GM19043 (cell line): ENCODE data around the gene RBBP4.
"Not testable (repeated sequence)": the region's sequence is repeated elsewhere in the genome, so short reads cannot be mapped to it uniquely, and the experiment has no call there.

ENCODE experiments used
- ATAC-seq: cut with Tn5 transposase; IDR thresholded peaks from one replicate; pipeline ENCODE4 v1.9.1; 2021; ENCODE audit warnings: low read depth; ENCODE audit not compliant: unreplicated experiment

RBBP4 gene

GRCh38 chr1:32685498-32685897, 34.5 kb downstream of the RBBP4 start:
- ATAC-seq = no peak

DNA sequence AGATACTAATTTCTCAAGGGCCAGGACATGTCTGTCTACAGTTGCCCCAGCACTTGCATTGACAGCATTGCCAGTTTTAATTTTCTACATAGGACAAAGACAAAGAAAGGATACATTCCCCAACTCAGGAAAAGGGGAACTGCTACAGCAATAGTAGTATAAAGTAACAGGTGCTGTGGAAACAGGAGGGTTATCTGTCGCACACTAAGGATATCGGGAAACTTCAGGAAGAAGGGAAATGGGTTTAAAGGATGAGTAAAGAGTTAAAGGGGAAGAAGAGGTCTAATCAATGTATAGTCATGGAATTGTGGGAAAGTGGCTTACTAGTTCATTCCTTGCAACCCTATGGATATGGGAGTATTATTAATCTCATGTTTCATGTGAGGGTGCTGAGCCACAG, 35.4 kb downstream of the RBBP4 start:
- ATAC-seq = no peak

DNA sequence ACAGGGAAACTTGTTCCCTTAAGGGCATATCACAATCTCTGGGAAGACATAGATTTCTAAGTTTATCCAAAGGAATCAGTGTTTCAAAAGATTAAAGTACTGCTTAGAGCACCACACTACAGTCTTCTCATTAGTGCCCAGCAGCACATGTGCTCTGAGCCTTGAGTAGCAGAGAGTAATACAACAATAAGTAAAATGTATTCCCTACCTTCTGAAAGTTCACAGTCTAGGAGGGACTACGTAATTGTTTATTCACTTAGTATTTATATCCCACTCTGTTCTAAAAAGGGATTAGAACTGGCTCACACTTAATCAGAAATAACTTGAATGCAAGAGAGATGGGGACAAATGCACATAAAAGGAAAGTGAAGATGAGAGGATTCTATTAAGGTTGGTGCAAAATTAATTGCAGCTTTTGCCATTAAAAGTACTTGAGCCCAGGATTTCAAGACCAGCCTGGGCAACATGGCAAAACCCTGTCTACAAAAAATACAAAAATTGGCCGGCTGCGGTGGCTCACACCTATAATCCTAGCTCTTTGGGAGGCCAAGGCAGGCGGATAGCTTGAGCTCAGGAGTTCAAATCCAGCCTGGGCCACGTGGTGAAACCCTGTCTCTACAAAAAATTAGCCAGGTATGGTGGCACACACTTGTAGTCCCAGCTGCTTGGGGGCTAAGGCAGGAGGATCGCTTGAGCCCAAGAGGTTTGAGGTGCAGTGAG, 42.6 kb downstream of the RBBP4 start:
- ATAC-seq = no peak

GRCh38 chr1:32695098-32695904, 44.3 kb downstream of the RBBP4 start:
- ATAC-seq = no peak

- no peak for ATAC-seq
These were observed 45.0 kb downstream of the RBBP4 start for GRCh38 chr1:32696041-32696440.

DNA sequence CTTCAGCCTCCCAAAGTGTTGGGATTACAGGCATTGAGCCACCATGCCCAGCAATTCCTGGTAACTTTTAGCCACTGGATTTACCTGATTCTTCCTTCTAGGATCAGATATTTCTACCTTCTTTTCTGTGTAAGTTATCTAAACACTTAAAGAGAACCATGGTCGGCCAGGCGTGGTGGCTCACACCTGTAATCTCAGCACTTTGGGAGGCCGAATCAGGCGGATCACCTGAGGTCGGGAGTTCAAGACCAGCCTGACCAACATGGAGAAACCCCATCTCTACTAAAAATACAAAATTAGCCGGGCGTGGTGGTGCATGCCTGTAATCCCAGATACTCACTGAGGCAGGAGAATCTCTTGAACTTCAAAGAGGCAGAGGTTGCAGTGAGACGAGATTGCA, 46.0 kb downstream of the RBBP4 start:
- ATAC-seq = not testable (repeated sequence)

GRCh38 chr1:32701421-32701911, 50.5 kb downstream of the RBBP4 start:
- ATAC-seq = no peak

- ATAC-seq = no peak
These were observed 51.1 kb downstream of the RBBP4 start for GRCh38 chr1:32701951-32702598.

DNA sequence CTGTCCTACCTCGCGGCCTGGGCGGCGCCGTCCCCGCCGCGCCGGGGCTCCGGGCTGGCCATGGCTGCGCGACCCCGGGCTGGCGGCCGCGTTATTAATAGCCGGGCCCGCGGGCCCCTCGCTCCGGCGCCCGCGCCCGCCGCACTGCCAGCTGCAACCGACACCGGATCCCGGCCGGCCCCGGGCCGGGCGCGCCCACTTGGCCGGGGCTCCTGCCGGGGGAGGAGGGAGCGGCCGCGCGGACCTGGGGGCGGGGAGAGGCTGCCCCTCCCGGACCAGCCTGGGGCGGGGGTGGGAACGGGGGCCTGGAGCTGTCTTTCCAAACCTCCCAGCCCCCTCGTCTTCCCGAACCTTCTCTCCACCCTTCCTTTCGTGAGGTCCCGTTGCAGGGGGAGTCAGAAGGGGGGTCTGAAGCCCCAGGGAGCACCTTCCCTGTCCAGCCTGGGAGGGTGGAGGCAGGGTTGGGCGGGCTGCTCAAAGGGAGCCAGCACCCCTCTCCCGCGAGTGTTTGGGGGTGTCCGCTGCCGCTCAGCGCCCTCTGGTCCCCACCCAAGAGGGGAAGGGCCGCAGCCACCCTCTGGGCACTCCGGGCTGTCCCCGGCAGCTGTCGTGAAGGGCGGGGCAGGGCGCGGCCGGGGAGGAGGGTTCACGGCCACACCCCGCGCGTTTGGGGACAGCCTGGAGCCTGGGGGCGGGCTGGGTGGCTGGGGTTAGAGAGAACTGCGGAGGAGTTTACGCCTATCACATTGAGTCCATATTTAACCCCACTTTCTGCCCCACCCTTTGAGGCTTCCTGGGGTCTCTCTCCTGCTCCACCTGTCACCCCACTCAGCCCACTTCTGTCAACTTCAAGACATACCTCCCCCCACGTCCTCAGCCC, 51.8 kb downstream of the RBBP4 start, which contains the start of gene SYNC:
TSS of gene SYNC (minus strand) at position 172 of the 880 bp plus-strand sequence. CDS start at position 62, 110 bp downstream.
- ATAC-seq = no peak

DNA sequence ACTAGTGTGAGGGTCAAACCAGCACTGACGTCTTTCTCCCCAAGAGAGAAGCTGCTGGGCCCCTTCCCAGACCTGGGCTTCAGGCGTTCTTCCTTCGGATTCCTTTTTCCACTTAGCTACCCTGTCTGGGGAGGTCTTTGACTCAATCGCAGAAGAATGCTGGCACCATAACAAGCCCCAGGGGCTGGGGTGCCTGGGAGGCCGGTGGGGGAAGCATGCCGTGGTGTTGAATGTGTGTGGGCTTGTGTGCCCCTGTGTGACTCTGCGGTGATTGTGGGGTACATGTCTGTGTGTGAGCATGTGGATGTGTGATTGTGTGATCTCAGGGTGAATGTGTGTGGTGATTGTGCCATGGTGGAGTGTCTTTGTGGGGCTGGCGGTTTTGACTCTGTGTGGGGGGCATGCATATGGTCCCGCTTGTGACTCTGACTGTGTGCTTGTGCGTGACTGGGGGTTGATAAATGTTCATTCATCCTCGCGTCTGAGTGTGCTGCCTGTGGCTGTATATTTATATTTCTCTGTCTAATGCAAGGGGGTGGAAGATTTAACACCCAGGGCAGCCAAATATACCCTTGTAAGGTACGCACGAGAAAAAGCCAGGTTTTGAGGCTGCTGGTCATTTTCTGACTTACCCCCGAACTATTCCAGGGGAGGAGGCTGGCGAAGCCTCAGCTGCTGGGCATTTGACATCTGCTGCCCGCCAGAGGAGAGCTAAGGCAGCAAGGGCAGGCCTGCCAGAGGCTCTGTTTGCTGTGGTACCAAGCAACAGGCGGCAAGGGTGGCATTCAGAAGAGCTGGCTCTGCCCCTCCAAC, 52.7 kb downstream of the RBBP4 start:
- ATAC-seq = no peak

GRCh38 chr1:32705516-32705915, 54.5 kb downstream of the RBBP4 start:
- ATAC-seq = no peak

GRCh38 chr1:32706491-32706890, 55.5 kb downstream of the RBBP4 start:
- no peak for ATAC-seq

DNA sequence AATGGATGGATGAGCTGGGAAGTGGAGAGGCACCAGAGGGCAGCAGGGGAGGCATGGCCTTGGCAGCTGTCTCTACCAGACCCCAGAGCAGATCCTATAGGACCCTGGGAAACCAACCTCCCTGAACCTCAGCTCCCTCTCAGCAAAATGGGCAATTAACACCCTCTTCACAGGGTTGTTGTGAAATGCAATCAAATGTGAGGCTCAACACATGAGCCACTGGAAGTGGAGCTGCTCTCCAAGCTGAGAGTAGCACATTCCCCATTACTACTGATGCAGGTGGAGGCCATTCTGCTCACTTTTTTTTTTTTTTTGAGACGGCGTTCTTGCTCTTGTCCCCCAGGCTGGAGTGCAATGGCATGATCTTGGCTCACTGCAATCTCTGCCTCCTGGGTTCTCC, 58.1 kb downstream of the RBBP4 start:
- ATAC-seq = no peak

GRCh38 chr1:32709476-32709875, 58.5 kb downstream of the RBBP4 start:
- ATAC-seq = no peak

DNA sequence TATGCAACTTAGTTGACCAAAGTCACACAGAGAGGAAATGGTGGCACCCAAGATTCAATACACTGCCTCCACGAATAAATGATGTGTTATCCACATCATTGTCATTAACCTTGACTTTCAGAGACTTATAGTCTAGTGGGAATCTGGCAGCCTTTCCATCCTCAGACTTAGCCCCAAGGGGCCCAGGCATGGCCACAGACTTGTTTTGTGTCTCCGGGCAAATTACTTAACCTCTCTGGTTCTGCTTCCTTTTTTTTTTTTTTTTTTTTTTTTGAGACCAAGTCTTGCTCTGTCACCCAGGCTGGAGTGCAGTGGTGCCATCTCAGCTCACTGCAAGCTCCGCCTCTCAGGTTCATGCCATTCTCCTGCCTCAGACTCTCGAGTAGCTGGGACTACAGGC, 60.2 kb downstream of the RBBP4 start:
- not testable (repeated sequence) for ATAC-seq

GRCh38 chr1:32713081-32713480, 62.1 kb downstream of the RBBP4 start:
- no peak for ATAC-seq

DNA sequence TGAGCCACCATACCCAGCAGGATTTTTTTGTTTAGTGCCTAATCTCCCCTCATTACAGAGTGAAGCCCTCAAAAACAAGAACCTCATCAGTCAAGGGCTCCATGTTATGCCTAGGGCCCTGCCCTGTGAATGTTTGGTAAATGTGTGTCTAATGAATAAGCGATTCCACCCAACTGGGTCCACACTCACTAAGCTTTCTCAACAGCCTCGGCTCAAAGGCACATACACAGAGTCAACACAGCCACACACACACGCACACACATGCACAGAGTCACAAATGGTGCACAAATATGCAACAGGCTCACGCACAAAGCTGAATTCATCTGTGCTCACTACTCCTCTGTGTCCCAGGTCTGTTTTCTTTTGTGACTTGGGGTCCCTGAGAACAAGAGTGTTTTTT, 63.3 kb downstream of the RBBP4 start:
- no peak for ATAC-seq

DNA sequence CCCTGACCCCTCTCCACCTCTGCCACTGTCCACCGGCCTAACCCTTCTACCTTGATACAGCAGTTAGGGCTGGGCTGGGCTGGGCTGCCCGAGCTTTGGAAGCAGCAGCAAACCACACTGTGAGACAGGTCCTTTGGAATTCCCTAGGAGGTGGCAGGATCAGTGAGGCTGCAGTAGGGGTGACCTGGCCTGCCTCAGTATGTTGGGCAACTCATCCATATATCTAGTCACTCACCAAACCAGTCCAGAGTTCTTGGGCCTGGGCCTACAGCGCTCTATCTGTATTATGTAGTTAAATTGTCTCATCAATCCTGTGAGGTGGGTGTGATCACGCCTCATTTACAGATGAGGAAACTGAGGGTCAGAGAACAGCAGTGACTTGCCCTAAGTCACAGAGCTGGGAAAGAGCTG, 64.9 kb downstream of the RBBP4 start:
- ATAC-seq = no peak
